Sigmoid colon (tissue), 7 donors: ENCODE results near the gene RASAL2. TPM values are rescaled to one million over a fixed set of nuclear protein-coding genes. Genes with fewer than 3 reads are reported as not detected.

Experiments used
- DNase-seq: peaks from one replicate; pipeline ENCODE4 v3.0.0-alpha.2; 2019
- H3K27ac ChIP-seq, 4 donors: fragments of 200-600 bp; sonication (generic); one replicate each; pipeline ENCODE4 v1.5.1; 2016 to 2019; ENCODE audit warnings: mild to moderate bottlenecking in 1 of 4
- H3K27me3 ChIP-seq, 3 donors: fragments of 200-600 bp; sonication (generic); one replicate each; pipeline ENCODE4 v1.5.1; 2019; ENCODE audit warnings: mild to moderate bottlenecking in 1 of 3
- H3K36me3 ChIP-seq, 4 donors: fragments of 200-600 bp; sonication (generic); one replicate each; pipeline ENCODE4 v1.5.1; 2016 to 2019
- H3K4me1 ChIP-seq, 4 donors: fragments of 200-600 bp; sonication (generic); one replicate each; pipeline ENCODE4 v1.5.1; 2017 to 2019
- H3K4me3 ChIP-seq, 4 donors: fragments of 200-600 bp; sonication (generic); one replicate each; pipeline ENCODE4 v1.5.1; 2017 to 2019; ENCODE audit warnings: mild to moderate bottlenecking in 2 of 4, moderate library complexity in 1 of 4
- H3K9me3 ChIP-seq, 4 donors: fragments of 200-600 bp in 3 of 4; sonication (generic) in 3 of 4; one replicate each; pipeline versions ENCODE4 v1.5.1 to v1.6.1; 2013 to 2019
- EP300 ChIP-seq, 4 donors: sonication (generic); formaldehyde crosslinking; IDR thresholded peaks; one replicate each; pipeline ENCODE4 v1.6.1; 2017; ENCODE audit warnings: antibody characterized with exemption in 4 of 4
- POLR2A ChIP-seq, 2 donors: fragments of 450-650 bp; IDR thresholded peaks; one replicate each; pipeline ENCODE4 v1.6.1; 2016; ENCODE audit warnings: antibody characterized with exemption in 2 of 2, mild to moderate bottlenecking in 2 of 2, moderate library complexity in 2 of 2
- POLR2AphosphoS5 ChIP-seq, 4 donors: sonication (generic); formaldehyde crosslinking; IDR thresholded peaks; one replicate each; pipeline ENCODE4 v1.6.1; 2017; ENCODE audit warnings: antibody characterized with exemption in 4 of 4
- WGBS, 2 donors: extraction: QIAGEN DNeasy Blood & Tissue Kit; methylation state at CpG; one replicate each; pipeline ENCODE4 v1.1.7; 2013; 5-methylcytosine and 5-hydroxymethylcytosine counted together
- intact Hi-C: fragments of 100-400 bp; cut with DNase I; formaldehyde crosslinking; loops from one replicate; pipeline ENCODE4 v1.15.1; 2023
- polyA plus RNA-seq, 3 donors: library from polyadenylated mRNA; stranded (reverse); fragments of 200-250 nt; gene quantifications; one replicate each; pipeline ENCODE4 v1.2.3, GENCODE V29; 2013
- total RNA-seq, 4 donors: library from RNA; depleted of rRNA; stranded (reverse); fragments of >200 nt; gene quantifications; one replicate each; pipeline ENCODE4 v1.1.0, GENCODE V29; 2016
- TF ChIP-seq, protein P1 (sequence below), 4 experiments: fragments of 450-650 bp in 3 of 4; fragments of 200-600 bp in 1 of 4; IDR thresholded peaks; one replicate each; pipeline ENCODE4 v1.5.1; 2016 to 2019; ENCODE audit warnings: antibody characterized with exemption in 4 of 4, mild to moderate bottlenecking in 3 of 4, moderate library complexity in 2 of 4
- donor health status: healthy with polysubstance abuse.
- donor health status: Bipolar disorder and iron deficiency.
- donor health status: healthy.

Gene RASAL2
- total and polyA plus RNA-seq, 7 donors = 0.92 to 25.5 (median 11.1) TPM

- no peaks in the 10 kb centered on the region for H3K4me1 ChIP-seq
- intact Hi-C loops = no loop called here
- WGBS, 2 donors = 83 to 86% methylated on average over 3 of the region's 3 CpGs
- peaks cover 0 to 24% (median under 1%) of the 10 kb centered on the region in 4 donors for H3K36me3 ChIP-seq
- DNase-seq = no peak
- no peaks in the 10 kb centered on the region for H3K27me3 ChIP-seq
- H3K4me3 ChIP-seq = no peak overlapping the region
- TF ChIP-seq, protein P1, sequence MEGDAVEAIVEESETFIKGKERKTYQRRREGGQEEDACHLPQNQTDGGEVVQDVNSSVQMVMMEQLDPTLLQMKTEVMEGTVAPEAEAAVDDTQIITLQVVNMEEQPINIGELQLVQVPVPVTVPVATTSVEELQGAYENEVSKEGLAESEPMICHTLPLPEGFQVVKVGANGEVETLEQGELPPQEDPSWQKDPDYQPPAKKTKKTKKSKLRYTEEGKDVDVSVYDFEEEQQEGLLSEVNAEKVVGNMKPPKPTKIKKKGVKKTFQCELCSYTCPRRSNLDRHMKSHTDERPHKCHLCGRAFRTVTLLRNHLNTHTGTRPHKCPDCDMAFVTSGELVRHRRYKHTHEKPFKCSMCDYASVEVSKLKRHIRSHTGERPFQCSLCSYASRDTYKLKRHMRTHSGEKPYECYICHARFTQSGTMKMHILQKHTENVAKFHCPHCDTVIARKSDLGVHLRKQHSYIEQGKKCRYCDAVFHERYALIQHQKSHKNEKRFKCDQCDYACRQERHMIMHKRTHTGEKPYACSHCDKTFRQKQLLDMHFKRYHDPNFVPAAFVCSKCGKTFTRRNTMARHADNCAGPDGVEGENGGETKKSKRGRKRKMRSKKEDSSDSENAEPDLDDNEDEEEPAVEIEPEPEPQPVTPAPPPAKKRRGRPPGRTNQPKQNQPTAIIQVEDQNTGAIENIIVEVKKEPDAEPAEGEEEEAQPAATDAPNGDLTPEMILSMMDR (IDR thresholded peaks at IDR 0.05) = no peak
- TF ChIP-seq EP300 (IDR thresholded peaks at IDR 0.05) (no peak), POLR2AphosphoS5 (IDR thresholded peaks at IDR 0.05) (no peak), POLR2A (IDR thresholded peaks at IDR 0.05) (no peak)
- no peaks in the 10 kb centered on the region for H3K9me3 ChIP-seq
- no peak overlapping the region for H3K27ac ChIP-seq
Measured at GRCh38 chr1:178451529-178451928, 357.6 kb downstream of the RASAL2 start.

DNA sequence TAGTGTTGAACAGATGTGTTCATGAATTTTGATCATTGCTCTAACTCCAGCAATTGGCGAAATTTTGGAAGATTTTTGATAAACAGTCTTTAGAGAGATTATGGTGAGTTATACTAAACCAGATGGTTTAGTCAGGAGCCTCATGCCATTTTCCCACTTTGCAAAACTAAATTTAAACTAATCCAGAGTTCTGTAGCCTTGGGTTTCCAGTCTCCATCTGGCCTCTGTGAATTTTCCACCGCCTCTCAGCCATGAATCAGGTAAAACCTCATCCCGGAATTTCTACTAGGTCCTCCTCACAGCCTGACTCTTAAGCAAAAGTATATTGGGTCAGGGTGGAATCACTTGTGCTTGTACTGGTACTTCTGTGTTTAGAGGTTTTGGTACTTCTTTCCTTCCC is 358.1 kb downstream of the RASAL2 start:
- Histone ChIP-seq H3K4me1 (no peaks in the 10 kb centered on the region), H3K27me3 (no peaks in the 10 kb centered on the region), H3K9me3 (no peaks in the 10 kb centered on the region), H3K36me3 (peaks cover 0 to 24% (median 1%) of the 10 kb centered on the region in 4 donors), H3K4me3 (no peak overlapping the region), H3K27ac (no peak overlapping the region)
- DNase-seq = no peak
- no peak for TF ChIP-seq POLR2A (IDR thresholded peaks at IDR 0.05)
- WGBS, 2 donors = 86 to 95% methylated on average over 3 of the region's 3 CpGs
- intact Hi-C loops = no loop called here

DNA sequence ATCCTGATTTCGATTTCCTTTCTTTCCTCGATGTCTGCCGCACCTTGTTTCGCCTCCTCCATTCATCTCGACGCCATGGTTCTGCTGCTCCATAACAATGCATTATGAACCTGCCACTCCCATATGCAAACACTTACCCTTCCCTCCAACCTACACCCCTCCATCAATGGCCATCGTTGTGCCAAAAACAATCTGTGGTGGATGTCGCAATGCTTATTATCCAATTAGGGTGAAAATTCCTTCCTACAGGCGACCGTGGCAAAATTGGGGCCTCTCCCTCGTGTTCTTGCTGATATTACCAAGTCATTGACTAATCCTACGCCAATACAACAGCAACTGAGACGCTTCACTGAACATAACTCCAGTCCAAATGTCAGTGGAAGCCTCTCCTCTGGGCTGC is 362.6 kb downstream of the RASAL2 start:
- no peaks in the 10 kb centered on the region for H3K9me3 ChIP-seq
- TF ChIP-seq POLR2AphosphoS5 (IDR thresholded peaks at IDR 0.05) (no peak), POLR2A (IDR thresholded peaks at IDR 0.05) (no peak), EP300 (IDR thresholded peaks at IDR 0.05) (no peak)
- TF ChIP-seq, protein P1 (IDR thresholded peaks at IDR 0.05) = no peak
- intact Hi-C loops = no loop called here
- H3K27ac ChIP-seq = no peak overlapping the region
- no peaks in the 10 kb centered on the region for H3K4me1 ChIP-seq
- H3K27me3 ChIP-seq = no peaks in the 10 kb centered on the region
- WGBS, 2 donors = 90 to 94% methylated on average over 13 of the region's 13 CpGs
- no peak overlapping the region for H3K4me3 ChIP-seq
- DNase-seq = no peak
- H3K36me3 ChIP-seq = peaks cover 0 to 43% (median 5%) of the 10 kb centered on the region in 4 donors

GRCh38 chr1:178457651-178458050 is 363.7 kb downstream of the RASAL2 start:
- no peak overlapping the region for H3K4me3 ChIP-seq
- intact Hi-C loops = no loop called here
- TF ChIP-seq POLR2AphosphoS5 (IDR thresholded peaks at IDR 0.05) = no peak
- no peak for TF ChIP-seq EP300 (IDR thresholded peaks at IDR 0.05)
- TF ChIP-seq, protein P1 (IDR thresholded peaks at IDR 0.05) = no peak
- no peak for TF ChIP-seq POLR2A (IDR thresholded peaks at IDR 0.05)
- H3K27ac ChIP-seq = no peak overlapping the region
- DNase-seq = no peak
- no peaks in the 10 kb centered on the region for H3K4me1 ChIP-seq
- WGBS, 2 donors = 95 to 96% methylated on average over 5 of the region's 5 CpGs
- H3K27me3 ChIP-seq = no peaks in the 10 kb centered on the region
- H3K9me3 ChIP-seq = no peaks in the 10 kb centered on the region
- H3K36me3 ChIP-seq = peaks cover 0 to 34% (median 5%) of the 10 kb centered on the region in 4 donors

DNA sequence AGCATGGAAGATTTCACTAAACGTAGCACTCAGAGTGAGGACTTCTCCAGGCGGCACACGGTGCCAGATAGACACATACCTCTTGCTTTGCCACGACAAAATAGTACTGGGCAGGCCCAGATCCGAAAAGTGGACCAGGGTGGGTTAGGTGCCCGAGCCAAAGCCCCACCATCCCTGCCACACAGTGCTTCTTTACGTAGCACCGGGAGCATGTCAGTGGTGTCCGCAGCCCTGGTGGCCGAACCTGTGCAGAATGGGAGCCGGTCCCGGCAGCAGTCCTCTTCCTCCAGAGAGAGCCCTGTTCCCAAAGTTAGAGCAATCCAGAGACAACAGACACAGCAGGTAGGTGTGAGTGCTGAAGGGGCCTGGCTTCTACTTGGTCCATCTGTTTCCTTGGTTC is 364.3 kb downstream of the RASAL2 start:
- H3K4me1 ChIP-seq = no peaks in the 10 kb centered on the region
- intact Hi-C loops = no loop called here
- H3K27me3 ChIP-seq = no peaks in the 10 kb centered on the region
- peaks cover 0 to 33% (median 5%) of the 10 kb centered on the region in 4 donors for H3K36me3 ChIP-seq
- no peak overlapping the region for H3K27ac ChIP-seq
- H3K9me3 ChIP-seq = no peaks in the 10 kb centered on the region
- H3K4me3 ChIP-seq = no peak overlapping the region
- TF ChIP-seq EP300 (IDR thresholded peaks at IDR 0.05) = no peak
- TF ChIP-seq POLR2AphosphoS5 (IDR thresholded peaks at IDR 0.05) = no peak
- TF ChIP-seq, protein P1 (IDR thresholded peaks at IDR 0.05) = no peak
- TF ChIP-seq POLR2A (IDR thresholded peaks at IDR 0.05) = no peak
- no peak for DNase-seq
- WGBS, 2 donors = 96 to 97% methylated on average over 12 of the region's 12 CpGs
